NOMO-1 treated with dmso at 0.1 percent for 144 hours (cell line): Measurements from ENCODE around the gene MAD1L1.

Experiments used
- DNase-seq: peaks from one replicate; lab custom pipeline; 2025; ENCODE audit not compliant: unreplicated experiment; lab: John Stamatoyannopoulos, UW

MAD1L1 gene

DNA sequence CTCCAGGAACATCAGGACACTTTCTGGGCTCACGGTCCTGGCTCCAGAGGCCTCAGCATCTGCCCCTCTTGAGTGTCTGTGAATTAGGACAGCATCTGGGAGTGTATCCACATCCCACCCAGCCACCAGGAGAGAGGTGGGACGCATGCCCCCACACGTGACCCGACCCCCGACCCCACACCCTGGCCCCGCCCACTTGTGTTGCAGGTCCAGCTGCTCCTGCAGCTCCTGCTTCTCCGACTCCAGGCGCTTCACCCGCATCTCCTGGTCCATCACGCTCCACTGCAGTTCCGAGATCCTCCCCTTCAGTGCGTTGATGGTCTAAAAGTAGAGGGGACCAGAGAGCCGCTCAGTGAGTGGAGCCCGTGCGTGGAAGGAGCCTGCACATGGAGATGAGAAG lies 13.6 kb downstream of the MAD1L1 start:
- no peak for DNase-seq

DNA sequence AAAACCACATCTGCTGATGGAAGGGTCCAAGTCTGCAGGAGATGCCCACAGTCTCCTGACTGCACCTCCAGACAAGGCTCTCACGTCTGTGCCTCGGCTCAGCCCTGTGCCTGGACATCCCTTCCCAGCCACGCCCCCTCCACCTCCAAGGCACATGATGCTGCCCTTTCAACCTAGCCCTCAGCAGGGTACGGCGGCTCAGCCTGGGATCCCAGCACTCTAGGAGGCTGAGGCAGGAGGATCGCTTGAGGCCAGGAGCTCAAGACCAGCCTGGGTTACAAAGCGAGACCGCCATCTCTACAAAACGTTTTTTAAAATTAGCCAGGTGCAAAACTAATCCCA lies 14.3 kb downstream of the MAD1L1 start:
- DNase-seq = no peak

DNA sequence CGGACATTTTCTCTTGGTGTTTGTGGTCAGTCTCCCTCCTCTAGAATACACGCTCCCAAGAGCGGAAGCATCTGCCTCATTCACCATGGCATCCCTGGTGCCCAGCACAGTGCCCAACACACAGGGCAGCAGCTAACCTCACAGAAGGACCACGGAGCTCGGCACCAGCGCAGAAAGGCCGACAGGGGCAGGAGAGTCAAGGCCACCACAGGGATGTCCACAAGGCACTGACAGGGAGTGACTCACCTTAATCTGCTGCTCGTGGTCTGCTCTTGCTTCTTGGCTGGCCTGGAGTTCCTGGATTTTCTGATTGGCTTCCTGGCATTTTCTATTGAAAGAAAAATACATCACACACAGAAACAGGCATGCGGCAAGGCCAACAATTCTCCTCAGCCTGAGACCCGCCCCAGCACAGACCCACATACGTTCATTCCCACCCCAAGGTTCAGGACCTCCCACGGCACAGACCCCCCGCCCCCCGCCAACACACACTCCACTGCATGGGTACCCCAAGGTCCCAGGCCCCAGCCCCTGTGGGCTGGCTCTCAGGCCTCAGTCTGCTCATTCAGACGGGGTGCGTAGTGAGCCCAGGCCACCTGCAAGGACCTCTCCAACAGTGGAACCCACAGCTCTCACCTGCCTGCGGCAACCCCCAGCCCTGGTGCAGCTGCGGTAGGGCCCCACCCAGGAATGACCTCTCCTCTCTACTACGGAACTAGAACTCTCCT lies 14.9 kb downstream of the MAD1L1 start:
- no peak for DNase-seq

DNA sequence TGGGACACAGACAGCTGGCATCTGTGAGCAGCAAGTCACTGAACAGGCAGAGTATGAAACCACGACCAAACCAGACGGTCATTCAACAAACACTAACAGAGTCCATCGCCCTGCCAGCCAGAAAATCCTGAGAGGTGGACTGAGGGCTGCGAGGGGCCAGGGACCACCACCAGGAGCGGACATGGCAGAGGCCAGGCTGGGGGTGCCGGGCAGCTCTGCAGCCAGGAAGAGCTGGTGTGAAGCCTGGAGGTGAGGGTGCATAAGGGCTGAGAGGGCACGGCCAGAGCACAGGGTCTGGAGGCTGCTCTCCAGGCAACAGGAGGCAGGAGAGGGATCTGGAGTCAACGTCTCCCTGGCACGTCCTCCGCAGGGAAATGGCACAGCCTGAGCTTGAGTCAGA lies 15.5 kb downstream of the MAD1L1 start:
- no peak for DNase-seq

DNA sequence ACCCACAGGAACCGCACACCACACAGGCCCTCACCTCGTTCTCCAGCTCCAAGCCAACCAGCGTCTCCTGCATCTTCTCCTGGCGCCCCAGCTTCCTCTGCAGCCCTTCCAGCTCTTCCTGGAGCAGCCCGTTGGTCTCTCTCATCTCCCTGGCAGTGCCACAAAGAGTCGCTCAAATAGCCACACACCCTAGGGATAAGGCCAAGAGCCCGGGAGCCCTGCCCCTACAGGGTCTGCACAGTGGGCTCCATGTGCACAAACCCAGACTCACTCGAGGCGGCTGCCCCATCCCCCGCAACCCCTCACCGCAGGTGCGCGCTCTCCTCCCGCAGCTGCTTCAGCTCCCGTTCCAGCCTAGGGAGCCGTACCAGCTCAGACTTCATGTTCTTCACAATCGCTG lies 16.9 kb downstream of the MAD1L1 start:
- no peak for DNase-seq

DNA sequence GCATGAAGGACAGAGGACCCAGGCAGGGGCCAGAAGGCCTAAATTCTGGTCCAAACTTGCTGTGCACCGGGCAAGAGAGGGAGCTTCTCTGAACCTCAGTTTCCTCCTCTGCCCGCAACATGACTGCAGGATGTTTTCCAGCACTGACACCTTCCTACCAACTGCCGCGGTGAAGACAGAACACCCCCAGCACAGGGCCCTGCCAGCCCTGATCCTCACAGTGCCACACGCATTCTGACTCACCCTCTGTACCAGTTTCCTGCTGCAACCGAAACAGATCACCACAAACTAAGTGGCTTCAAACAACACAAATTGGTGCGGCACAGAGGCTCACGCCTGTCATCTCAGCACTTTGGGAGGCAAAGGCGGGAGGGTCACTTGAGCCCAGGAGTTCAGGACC lies 18.1 kb downstream of the MAD1L1 start:
- DNase-seq = no peak

DNA sequence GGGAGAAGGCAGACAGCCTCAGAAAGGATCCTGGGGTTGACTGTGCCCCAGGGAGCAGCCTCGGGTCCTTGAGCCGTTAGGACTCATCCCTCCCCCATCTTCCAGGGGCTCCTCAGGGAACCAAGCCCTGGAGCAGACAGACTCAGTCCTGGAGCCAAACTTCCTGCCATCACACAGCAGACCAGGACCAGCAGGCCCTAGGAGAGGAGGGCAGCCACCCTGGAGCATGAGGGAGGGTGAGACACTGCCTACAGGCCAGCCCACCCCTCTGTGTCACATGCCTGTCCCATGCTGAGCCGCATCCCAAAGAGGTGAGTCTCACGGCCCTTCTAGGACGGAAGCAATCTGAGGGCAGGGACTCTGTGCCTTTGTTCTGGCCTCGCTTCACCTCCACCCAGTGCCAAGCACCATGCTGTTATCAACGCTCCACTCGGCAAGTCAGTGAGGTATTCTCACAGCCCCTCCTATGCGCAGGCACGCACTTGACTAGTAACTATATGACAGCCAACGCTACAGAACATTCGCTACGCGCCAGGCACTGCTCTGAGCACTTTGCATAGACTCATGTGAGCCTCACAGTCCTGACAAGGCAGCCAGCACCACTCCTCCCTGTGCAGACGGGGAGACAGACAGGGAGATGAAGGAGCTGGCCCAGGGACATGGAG lies 19.1 kb downstream of the MAD1L1 start:
- no peak for DNase-seq

DNA sequence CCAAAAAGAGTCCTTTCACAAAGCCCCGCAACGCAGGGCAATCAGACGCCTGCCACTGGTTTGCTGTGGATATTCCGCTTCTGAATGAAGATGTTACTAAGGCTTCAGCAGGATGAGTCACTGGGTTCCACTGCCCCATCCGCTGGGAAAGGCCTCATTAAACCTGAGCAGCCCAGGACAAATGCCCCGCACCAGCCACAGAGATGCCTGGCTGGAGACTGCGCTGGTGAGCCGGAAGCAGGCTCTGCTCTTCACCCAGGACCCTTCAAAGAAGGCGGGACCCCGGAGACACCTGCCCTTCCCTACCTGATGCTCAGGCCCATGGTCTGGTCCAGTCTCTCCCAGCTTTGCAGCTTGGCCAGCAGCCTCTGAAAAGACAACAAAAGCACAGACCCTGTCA lies 19.8 kb downstream of the MAD1L1 start:
- no peak for DNase-seq

DNA sequence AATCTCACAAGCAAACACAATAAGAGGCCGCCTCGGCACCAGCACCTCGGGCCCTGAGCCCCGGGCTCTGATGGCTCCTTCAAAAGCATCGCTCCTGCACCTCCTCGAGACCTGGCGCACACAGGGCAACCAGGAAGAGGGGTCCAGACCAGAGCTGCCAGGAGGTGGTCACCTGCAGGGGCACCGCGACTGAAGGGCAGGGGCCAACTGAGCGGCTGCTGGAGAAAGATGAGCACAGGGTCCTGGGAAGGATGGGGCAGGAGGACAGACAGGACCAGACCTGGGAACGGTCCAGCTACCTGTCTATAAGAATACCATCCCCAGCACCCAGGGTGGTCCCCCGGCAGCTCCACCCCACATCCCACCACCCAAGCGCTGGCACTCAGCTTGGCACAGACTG lies 20.8 kb downstream of the MAD1L1 start:
- no peak for DNase-seq

DNA sequence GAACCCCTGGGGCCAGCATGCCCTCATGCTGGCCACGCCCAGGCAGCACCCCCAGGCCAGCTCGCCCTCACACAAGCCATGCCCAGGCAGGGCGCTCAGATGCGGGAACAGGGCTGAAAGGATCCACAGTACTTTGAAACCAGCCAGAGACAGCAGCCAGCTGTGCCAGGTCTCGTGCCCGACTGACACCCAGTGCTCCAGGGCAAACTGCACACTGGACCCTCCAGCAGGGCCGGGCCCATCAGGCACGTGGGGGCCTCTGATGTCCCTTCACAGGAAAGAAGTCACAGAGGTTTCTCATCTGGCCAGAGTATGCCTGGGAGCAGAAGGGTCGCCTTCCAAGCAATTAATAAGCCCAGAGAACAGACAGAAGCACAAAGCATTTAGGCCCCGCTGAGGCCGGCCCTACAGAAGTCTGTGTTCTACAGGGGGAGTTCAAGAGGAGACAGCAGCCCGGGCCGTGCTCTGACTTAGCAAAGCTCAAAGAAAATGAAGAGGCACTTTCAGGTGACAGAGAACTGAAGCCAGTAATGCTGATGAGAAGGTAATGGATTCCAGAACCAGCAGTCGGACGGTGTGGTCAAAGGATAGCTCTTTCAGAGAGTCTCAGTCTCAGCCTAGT lies 21.4 kb downstream of the MAD1L1 start:
- DNase-seq = no peak

DNA sequence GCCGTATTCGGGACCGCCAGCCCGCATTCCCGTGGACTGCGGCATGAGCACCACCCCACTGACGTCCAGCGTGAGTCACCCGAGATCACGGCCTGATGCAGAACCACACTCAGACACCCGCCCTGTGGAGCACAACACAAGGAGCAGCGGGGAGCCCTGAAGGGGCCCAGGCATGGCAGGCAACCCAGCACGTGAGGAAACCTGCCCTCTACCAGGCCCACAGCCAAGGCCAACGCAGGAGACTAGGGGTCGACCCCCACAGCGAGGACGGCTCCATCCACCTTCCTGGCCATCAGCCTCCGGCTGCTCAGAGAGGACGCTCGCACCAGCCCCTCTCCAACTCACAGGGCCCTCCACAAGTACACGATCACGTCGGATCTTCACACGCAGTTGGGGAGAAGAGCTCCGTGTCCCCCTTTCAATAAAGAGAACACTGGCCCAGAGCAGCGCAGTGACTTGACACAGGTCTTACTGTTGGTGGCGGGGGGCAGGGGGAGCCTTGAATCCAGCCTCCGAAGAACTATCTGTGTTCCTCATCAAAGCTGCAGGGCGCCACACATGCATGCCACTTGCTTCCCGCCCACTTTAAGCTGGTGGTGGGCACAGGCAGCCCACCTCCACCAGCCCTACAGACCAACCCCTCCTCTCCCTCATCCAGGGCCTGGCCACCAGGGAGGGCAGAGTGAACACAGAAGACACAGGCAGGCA lies 22.0 kb downstream of the MAD1L1 start:
- DNase-seq = no peak

DNA sequence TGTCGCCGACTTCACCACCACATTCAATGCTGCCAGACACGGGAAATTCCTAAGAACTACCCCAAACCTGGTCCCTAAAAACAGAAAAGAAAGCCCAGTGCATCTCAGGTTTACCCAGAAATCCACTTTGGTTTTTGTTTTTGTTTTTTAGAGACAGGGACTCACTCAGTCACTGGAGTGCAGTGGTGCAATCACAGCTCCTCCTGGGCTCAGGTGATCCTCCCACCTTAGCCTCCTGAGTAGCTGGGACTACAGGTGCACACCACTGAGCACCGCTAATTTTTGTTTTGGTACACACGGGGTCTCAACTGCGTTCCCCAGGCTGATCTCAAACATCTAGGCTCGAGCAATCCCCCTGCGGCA lies 22.8 kb downstream of the MAD1L1 start:
- no peak for DNase-seq

DNA sequence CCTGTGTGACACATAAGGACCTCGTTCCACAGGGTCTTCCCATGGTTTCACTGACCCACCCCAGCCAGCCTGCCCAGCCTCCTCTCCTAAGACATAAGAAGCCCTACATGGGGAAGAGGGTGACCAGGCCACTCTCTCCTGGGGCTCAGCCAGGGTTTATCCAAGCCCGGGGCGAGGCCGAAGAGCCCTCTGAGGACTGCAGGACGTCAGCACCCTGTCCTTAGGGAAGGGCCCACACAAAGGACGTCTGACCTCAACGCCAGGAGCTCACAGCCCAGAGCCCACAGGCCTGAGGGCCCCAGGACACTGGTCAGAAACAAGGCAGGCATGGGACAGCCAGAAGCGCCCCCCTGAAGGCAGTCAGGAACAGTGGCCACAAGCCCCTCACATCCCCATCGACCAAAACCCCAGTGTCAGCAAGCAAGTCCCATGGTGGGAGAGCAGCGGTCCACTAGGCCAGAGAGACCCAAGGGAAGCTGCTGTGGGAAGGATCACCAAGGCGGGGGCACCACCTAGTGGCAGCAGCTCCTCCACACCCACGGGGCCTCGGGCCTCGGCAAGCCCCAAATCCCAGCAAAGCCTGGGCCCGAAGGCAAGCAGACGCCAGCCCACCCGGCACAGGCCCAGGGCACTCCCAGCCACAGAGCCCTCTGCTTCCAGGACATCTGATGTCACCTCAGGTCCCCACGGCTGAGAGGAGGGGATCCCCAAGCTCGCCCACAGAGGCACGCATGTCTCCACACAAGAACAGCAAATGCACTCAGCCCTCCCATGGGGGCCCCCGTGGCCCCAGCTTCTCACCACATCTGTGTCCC lies 23.4 kb downstream of the MAD1L1 start:
- DNase-seq = no peak

DNA sequence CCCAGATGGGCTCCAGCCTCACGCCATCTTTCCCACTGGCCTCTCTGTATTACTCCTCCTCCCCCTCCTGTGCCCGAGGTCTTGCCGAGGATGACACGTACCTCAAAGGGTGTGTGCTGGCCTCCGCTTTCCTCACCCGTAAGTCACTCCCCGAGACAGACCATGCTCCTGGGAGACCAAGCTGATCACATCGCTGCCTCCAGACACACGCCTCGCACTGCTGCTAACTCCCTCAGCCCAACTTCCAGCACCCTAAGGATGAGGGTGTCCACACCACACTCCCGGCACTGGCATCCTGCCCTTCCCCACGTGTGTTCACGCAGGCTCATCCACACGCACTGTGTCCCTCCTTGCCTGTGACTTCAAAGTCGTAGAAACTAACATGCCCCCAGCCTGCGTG lies 24.0 kb downstream of the MAD1L1 start:
- no peak for DNase-seq

DNA sequence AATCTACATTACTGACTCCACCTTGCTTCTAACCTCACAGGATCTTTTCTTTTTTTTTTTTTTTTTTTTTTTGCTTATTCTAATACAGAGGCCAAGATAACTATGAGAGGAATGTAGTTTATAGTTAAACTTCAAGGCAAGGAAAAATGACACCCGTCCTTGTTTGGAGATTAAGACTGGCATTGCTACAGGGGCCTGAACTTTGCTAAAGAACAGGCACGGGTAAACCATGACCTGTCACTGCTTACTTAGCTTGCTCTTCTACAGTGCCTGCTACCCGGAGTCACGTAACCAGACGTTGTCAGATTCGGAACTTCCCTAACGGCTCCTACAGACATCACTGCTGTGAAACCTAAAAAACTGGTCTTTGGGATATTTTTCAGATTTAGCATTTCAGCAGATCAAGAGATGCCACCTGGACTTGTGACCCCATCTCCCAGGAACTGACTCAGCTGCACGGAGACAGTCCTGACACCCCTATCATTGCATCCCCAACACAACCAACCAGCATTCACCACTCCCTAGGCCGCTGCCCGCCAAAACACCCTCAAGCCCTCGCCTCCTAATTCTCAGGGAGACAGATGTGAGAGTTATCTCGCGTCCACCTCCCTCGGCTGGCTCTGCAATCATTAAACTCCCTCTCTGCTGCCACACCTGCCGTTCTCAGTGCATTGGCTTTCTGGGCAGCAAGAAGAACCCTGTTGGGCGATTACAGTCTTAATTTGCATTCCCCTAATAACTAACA lies 27.5 kb downstream of the MAD1L1 start:
- no peak for DNase-seq

DNA sequence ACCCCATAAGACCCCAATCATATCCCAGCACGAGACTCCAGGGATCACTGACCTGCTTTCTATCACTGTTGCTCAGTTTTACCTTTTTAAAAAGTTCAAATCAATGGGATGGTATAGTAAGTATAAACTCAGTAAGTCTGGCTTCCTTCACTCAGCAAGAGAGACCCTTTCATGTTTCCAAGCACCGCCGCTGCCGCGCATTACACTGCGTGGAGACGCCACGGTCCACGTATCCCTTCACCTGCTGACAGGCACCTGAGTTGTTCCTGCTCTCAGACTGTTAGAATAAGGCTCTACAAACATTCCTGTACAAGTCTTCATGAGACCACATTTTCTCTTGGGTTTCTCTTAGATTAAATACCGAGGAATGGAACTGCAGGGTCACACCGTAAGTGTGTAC lies 28.3 kb downstream of the MAD1L1 start:
- DNase-seq = no peak

DNA sequence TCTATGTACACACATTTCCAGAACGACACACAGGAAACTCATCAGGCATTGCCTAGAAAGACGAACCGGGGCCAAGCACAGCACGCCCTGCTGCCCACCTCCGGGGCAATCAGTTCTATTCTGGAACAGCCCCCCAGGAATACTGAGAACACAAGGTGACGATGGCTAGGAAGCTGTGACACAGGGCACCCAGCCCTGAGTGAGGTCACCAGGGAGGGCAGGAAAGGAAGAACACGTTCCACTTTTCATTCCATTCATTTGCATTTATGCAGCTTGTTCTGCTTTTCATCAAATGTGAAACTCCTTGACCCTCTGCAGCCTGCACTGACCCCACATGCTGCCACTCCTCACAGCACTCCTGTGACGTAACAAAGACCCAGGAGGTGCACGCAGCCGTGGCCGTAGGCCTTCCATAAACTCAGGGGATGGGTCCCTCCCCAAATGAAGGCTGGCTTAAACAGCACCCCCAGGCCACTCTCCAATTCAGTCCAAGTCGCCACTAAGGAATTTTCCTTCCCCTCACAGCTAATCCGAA lies 28.9 kb downstream of the MAD1L1 start:
- no peak for DNase-seq

DNA sequence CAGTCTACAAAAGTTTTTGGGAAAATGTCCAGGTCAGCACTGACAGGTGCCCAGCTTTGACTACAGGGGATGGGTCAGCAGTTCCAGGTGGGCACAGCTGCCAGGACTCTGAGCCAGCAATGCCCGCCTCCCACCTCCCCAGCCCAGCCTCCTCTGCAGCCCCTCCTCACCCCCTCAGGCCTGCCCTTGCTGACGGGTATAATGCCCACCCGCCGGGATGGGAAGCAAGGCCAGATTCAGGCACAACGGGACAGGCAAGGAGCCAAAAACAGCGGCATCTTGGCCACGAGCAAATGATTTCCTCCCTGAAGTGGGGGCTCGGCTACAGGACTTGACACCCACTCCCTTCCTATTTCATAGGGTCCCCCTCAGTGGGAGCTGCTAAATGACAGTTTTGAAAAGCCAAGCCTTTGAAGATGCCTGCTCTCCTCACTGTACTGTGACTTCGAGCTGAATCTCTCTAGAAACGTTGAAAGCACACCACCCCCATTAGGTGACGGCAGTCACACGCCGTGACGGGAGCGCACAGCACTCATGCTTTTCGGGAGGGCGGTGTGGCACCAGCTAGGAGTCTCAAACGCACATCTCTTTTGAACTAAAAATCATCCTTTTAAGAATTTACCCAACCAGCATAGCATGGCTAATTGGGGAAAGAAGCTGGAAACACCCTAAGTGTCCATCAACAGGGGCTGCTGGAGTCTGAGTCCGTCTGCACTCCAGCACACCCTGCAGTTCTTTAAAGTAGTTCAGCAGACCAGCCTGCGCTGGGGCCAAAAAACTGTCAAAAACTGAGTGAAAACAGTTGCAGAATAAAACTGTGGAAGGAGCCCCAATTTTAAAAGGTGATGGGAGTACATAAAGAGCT lies 29.6 kb downstream of the MAD1L1 start:
- no peak for DNase-seq

DNA sequence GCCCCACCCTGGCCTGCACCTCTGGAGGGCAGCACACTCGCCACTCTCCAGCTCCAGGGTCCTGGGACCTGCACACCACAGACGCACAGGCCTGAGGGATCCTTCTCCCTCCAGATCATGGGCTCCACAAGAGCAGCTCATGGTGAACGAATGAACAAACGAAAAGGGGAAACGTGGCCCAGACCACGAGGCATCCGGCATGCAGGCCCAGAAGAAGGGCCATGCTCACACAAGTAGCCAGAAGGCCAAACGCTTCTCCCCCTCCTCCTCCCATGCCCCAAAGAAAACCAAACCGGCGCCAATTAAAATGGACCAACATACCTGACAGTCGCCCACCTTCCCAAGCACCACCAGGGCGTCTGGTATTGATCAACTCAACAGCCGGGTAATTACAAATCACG lies 30.4 kb downstream of the MAD1L1 start:
- no peak for DNase-seq
